AG09319 (cell line): ENCODE measurements around the gene PPP2R5C.
A peak's percentile ranks its signal among the peaks of the same experiment; 100 is the strongest.

Experiments used
- DNase-seq: peaks from one replicate; pipeline ENCODE4 v3.0.0-alpha.2; 2010; ENCODE audit warnings: low read depth; ENCODE audit errors: extremely low read depth
- CTCF ChIP-seq: IDR thresholded peaks from 2 replicates; pipeline ENCODE4 v1.5.1; 2011; ENCODE audit warnings: low read depth, mild to moderate bottlenecking, inconsistent platforms, low read length, moderate library complexity

PPP2R5C gene

GRCh38 chr14:101783260-101784016, 21.9 kb downstream of the PPP2R5C start:
- DNase-seq, result no peak
- TF ChIP-seq CTCF, result no peak

- DNase-seq, result no peak
- no peak for TF ChIP-seq CTCF
Measured at GRCh38 chr14:101784631-101785030, 23.1 kb downstream of the PPP2R5C start.

GRCh38 chr14:101788016-101788635, 26.6 kb downstream of the PPP2R5C start:
- DNase-seq, result no peak
- no peak for TF ChIP-seq CTCF

- no peak for TF ChIP-seq CTCF
- DNase-seq, result no peak
Measured at GRCh38 chr14:101789222-101789621, 27.7 kb downstream of the PPP2R5C start.

- no peak for TF ChIP-seq CTCF
- no peak for DNase-seq
Measured at GRCh38 chr14:101790232-101790631, 28.7 kb downstream of the PPP2R5C start.

GRCh38 chr14:101791919-101792572, 30.5 kb downstream of the PPP2R5C start:
- peak; percentile 16 for DNase-seq
- no peak for TF ChIP-seq CTCF

GRCh38 chr14:101796016-101796415, 34.5 kb downstream of the PPP2R5C start:
- no peak for TF ChIP-seq CTCF
- DNase-seq, result no peak
